ENCODE data around the gene SKOR1.

GRCh38 chr15:67783303-67783702 is 42.0 kb upstream of the SKOR1 start:
- TF ChIP-seq, protein P1, sequence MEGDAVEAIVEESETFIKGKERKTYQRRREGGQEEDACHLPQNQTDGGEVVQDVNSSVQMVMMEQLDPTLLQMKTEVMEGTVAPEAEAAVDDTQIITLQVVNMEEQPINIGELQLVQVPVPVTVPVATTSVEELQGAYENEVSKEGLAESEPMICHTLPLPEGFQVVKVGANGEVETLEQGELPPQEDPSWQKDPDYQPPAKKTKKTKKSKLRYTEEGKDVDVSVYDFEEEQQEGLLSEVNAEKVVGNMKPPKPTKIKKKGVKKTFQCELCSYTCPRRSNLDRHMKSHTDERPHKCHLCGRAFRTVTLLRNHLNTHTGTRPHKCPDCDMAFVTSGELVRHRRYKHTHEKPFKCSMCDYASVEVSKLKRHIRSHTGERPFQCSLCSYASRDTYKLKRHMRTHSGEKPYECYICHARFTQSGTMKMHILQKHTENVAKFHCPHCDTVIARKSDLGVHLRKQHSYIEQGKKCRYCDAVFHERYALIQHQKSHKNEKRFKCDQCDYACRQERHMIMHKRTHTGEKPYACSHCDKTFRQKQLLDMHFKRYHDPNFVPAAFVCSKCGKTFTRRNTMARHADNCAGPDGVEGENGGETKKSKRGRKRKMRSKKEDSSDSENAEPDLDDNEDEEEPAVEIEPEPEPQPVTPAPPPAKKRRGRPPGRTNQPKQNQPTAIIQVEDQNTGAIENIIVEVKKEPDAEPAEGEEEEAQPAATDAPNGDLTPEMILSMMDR (IDR thresholded peaks at IDR 0.05 in 2 of 3, conservative IDR thresholded peaks at IDR 0.05 in 1 of 3; ENCODE audit: borderline replicate concordance in 1 of 3, insufficient read depth in 1 of 3, low read depth in 2 of 3, low read length in 2 of 3) = no peak
- TF ChIP-seq, protein P2, sequence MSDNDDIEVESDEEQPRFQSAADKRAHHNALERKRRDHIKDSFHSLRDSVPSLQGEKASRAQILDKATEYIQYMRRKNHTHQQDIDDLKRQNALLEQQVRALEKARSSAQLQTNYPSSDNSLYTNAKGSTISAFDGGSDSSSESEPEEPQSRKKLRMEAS (IDR thresholded peaks at IDR 0.05) = no peak
- TF ChIP-seq, protein P3, sequence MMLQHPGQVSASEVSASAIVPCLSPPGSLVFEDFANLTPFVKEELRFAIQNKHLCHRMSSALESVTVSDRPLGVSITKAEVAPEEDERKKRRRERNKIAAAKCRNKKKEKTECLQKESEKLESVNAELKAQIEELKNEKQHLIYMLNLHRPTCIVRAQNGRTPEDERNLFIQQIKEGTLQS (IDR thresholded peaks at IDR 0.05) = no peak
- TF ChIP-seq SP1 (IDR thresholded peaks at IDR 0.05; ENCODE audit: low read depth) = no peak
- TF ChIP-seq, protein P4, sequence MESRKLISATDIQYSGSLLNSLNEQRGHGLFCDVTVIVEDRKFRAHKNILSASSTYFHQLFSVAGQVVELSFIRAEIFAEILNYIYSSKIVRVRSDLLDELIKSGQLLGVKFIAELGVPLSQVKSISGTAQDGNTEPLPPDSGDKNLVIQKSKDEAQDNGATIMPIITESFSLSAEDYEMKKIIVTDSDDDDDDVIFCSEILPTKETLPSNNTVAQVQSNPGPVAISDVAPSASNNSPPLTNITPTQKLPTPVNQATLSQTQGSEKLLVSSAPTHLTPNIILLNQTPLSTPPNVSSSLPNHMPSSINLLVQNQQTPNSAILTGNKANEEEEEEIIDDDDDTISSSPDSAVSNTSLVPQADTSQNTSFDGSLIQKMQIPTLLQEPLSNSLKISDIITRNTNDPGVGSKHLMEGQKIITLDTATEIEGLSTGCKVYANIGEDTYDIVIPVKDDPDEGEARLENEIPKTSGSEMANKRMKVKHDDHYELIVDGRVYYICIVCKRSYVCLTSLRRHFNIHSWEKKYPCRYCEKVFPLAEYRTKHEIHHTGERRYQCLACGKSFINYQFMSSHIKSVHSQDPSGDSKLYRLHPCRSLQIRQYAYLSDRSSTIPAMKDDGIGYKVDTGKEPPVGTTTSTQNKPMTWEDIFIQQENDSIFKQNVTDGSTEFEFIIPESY (IDR thresholded peaks at IDR 0.05; ENCODE audit: extremely low read depth, insufficient replicate concordance, low read length) = no peak
- no peak for TF ChIP-seq JUND (IDR thresholded peaks at IDR 0.05)
- TF ChIP-seq POLR2AphosphoS5 (IDR thresholded peaks at IDR 0.05; ENCODE audit: low read depth, low read length) = no peak
- no peak for TF ChIP-seq EZH2 (IDR thresholded peaks at IDR 0.05)
- no peak for TF ChIP-seq POLR2A (IDR thresholded peaks at IDR 0.05; ENCODE audit: borderline replicate concordance, extremely low read depth, insufficient read depth, insufficient read length)
- TF ChIP-seq, protein P5, sequence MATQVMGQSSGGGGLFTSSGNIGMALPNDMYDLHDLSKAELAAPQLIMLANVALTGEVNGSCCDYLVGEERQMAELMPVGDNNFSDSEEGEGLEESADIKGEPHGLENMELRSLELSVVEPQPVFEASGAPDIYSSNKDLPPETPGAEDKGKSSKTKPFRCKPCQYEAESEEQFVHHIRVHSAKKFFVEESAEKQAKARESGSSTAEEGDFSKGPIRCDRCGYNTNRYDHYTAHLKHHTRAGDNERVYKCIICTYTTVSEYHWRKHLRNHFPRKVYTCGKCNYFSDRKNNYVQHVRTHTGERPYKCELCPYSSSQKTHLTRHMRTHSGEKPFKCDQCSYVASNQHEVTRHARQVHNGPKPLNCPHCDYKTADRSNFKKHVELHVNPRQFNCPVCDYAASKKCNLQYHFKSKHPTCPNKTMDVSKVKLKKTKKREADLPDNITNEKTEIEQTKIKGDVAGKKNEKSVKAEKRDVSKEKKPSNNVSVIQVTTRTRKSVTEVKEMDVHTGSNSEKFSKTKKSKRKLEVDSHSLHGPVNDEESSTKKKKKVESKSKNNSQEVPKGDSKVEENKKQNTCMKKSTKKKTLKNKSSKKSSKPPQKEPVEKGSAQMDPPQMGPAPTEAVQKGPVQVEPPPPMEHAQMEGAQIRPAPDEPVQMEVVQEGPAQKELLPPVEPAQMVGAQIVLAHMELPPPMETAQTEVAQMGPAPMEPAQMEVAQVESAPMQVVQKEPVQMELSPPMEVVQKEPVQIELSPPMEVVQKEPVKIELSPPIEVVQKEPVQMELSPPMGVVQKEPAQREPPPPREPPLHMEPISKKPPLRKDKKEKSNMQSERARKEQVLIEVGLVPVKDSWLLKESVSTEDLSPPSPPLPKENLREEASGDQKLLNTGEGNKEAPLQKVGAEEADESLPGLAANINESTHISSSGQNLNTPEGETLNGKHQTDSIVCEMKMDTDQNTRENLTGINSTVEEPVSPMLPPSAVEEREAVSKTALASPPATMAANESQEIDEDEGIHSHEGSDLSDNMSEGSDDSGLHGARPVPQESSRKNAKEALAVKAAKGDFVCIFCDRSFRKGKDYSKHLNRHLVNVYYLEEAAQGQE (IDR thresholded peaks at IDR 0.05; ENCODE audit: low read depth) = no peak
- TF ChIP-seq SRF (IDR thresholded peaks at IDR 0.05; ENCODE audit: low read depth) = no peak

All from HCT116 (cell line).